NCI-H2171 (cell line): ENCODE measurements around the gene SHISA3.

Source experiments
- DNase-seq: peaks from one replicate; lab custom pipeline; 2025; lab: John Stamatoyannopoulos, UW

Gene SHISA3

DNA sequence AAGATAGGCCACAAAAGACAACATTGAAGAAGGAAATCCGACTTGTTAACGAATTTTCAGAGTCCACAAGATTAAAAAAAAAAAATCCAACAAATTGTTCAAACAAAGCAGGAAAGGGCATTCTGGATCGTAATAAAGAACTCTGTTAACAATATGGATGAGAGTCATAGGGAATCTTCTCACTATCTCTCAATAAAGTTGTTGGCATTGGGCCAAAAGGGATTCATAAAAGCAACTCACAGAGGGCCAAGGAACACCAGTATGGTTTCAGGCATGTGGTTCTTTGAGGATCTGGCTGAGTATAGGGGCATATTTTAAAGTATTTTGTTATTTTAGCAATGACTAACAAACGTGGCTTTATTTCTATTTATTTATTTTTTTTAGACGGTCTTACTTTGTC lies 49.5 kb downstream of the SHISA3 start:
- no peak for DNase-seq
